CD4-positive, CD25-positive, alpha-beta regulatory T cell (primary cell): ENCODE measurements around the gene MTO1. TPM values are rescaled to one million over a fixed set of nuclear protein-coding genes. Genes with fewer than 3 reads are reported as not detected.
"Not testable (repeated sequence)": the region's sequence is repeated elsewhere in the genome, so short reads cannot be mapped to it uniquely, and the experiment has no call there.

ENCODE experiments used
- ATAC-seq, 2 donors: fragments of 150-1000 bp; cut with Tn5 transposase; one replicate each; pipeline ENCODE4 v1.10.0; 2021; ENCODE audit warnings: low read depth in 2 of 2, moderate number of reproducible peaks in 2 of 2, moderate library complexity in 1 of 2
- DNase-seq, 3 donors: peaks; one replicate each; pipeline versions ENCODE4 v3.0.0 to v3.0.0-alpha.2; 2012 to 2022; ENCODE audit warnings: mixed read lengths in 1 of 3
- H3K27ac ChIP-seq: one replicate; pipeline ENCODE4 v1.7.0; 2013; ENCODE audit warnings: mild to moderate bottlenecking, low read length; ENCODE audit not compliant: insufficient read depth, poor library complexity, severe bottlenecking
- H3K27me3 ChIP-seq: one replicate; pipeline ENCODE4 v1.7.0; 2013; ENCODE audit warnings: low read length; ENCODE audit not compliant: control insufficient read depth, insufficient read depth
- H3K36me3 ChIP-seq: one replicate; pipeline ENCODE4 v1.7.0; 2013; ENCODE audit warnings: mild to moderate bottlenecking, low read length, moderate library complexity; ENCODE audit not compliant: control insufficient read depth, insufficient read depth
- H3K4me1 ChIP-seq: 2 replicates; pipeline ENCODE4 v1.7.0; 2013; ENCODE audit warnings: mild to moderate bottlenecking, low read length; ENCODE audit not compliant: insufficient read depth, control insufficient read depth, poor library complexity, severe bottlenecking
- H3K4me3 ChIP-seq: one replicate; pipeline ENCODE4 v1.7.0; 2013; ENCODE audit warnings: low read depth, mild to moderate bottlenecking, low read length, moderate library complexity
- H3K9me3 ChIP-seq, 2 experiments: 1 replicate in 1 of 2; 2 replicates in 1 of 2; pipeline ENCODE4 v1.7.0; 2013; ENCODE audit warnings: low read length in 2 of 2, mild to moderate bottlenecking in 1 of 2, moderate library complexity in 1 of 2; ENCODE audit not compliant: control insufficient read depth in 2 of 2
- H3K27ac Mint-ChIP-seq, 3 donors: one replicate each; pipeline ENCODE4 v1.8.0; 2020 to 2022; ENCODE audit warnings: mild to moderate bottlenecking in 3 of 3, mixed read lengths in 3 of 3, moderate library complexity in 2 of 3
- H3K27me3 Mint-ChIP-seq: one replicate; pipeline ENCODE4 v1.8.0; 2022; ENCODE audit warnings: mild to moderate bottlenecking, mixed read lengths
- H3K36me3 Mint-ChIP-seq: one replicate; pipeline ENCODE4 v1.8.0; 2020; ENCODE audit warnings: mixed read lengths
- H3K4me1 Mint-ChIP-seq, 4 donors: one replicate each; pipeline ENCODE4 v1.8.0; 2020 to 2022; ENCODE audit warnings: mixed read lengths in 4 of 4, mild to moderate bottlenecking in 1 of 4
- H3K4me3 Mint-ChIP-seq, 4 donors: one replicate each; pipeline ENCODE4 v1.8.0; 2020 to 2022; ENCODE audit warnings: mild to moderate bottlenecking in 4 of 4, mixed read lengths in 4 of 4, moderate library complexity in 3 of 4
- H3K9me3 Mint-ChIP-seq, 7 donors: one replicate each; pipeline ENCODE4 v1.8.0; 2020 to 2022; ENCODE audit warnings: mixed read lengths in 7 of 7, mild to moderate bottlenecking in 3 of 7, moderate library complexity in 2 of 7
- polyA plus RNA-seq, 4 donors: library from polyadenylated mRNA; unstranded; fragments of 300-500 nt; fragmentation: Illumina TruSeq; gene quantifications; one replicate each; pipeline ENCODE4 v1.2.3, GENCODE V29; 2021
- total RNA-seq: library from RNA; stranded (reverse); gene quantifications from one replicate; pipeline ENCODE4 v1.2.3, GENCODE V29; 2022

MTO1 gene
- total and polyA plus RNA-seq, 5 donors from 2014 or later, result 34.9 to 69.9 (median 42.8) TPM

DNA sequence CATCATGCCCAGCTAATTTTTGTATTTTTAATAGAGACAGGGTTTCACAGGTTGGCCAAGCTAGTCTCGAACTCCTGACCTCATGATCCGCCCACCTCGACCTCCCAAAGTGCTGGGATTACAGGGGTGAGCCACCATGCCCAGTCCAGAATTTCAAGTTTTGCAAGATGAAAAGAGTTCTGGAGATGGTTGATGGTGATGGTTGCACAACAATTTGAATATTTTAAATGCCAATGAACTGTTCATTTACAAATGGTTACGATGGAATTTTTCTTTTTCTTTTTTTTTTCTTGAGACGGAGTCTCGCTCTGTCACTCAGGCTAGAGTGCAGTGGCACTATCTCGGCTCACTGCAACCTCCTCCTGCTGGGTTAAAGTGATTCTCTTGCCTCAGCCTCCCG, 44.2 kb downstream of the MTO1 start:
- H3K27me3 ChIP-seq, H3K4me3 Mint-ChIP-seq, H3K27ac ChIP-seq, H3K9me3 ChIP-seq, H3K9me3 Mint-ChIP-seq, H3K27me3 Mint-ChIP-seq, H3K4me1 ChIP-seq, ATAC-seq, H3K4me3 ChIP-seq, H3K27ac Mint-ChIP-seq, DNase-seq: not testable (repeated sequence)
- H3K4me1 Mint-ChIP-seq, result peaks cover 0 to 15% (median 6%) of the 10 kb centered on the region in 4 donors
- H3K36me3 ChIP-seq, result peaks cover 32% of the 10 kb centered on the region
- peaks cover 19% of the 10 kb centered on the region for H3K36me3 Mint-ChIP-seq

GRCh38 chr6:73506246-73506645, 44.7 kb downstream of the MTO1 start:
- Mint-ChIP-seq H3K36me3 (peaks cover 14% of the 10 kb centered on the region), H3K4me3 (no peak overlapping the region), H3K27ac (no peak overlapping the region), H3K27me3 (no peaks in the 10 kb centered on the region), H3K9me3 (no peaks in the 10 kb centered on the region), H3K4me1 (peaks cover 0 to 15% (median 6%) of the 10 kb centered on the region in 4 donors)
- Histone ChIP-seq H3K27me3 (no peaks in the 10 kb centered on the region), H3K4me1 (no peaks in the 10 kb centered on the region), H3K36me3 (peaks cover 27% of the 10 kb centered on the region), H3K9me3 (no peaks in the 10 kb centered on the region), H3K4me3 (no peak overlapping the region), H3K27ac (no peak overlapping the region)
- ATAC-seq, result no peak
- DNase-seq, result no peak

- Mint-ChIP-seq H3K9me3 (no peaks in the 10 kb centered on the region), H3K36me3 (peaks cover 13% of the 10 kb centered on the region), H3K4me3 (no peak overlapping the region), H3K27me3 (no peaks in the 10 kb centered on the region), H3K27ac (no peak overlapping the region), H3K4me1 (peaks cover 6 to 14% (median 11%) of the 10 kb centered on the region in 4 donors)
- DNase-seq (no peak), ATAC-seq (no peak)
- no peak overlapping the region for H3K27ac ChIP-seq
- no peaks in the 10 kb centered on the region for H3K27me3 ChIP-seq
- no peak overlapping the region for H3K4me3 ChIP-seq
- no peaks in the 10 kb centered on the region for H3K9me3 ChIP-seq
- no peaks in the 10 kb centered on the region for H3K4me1 ChIP-seq
- H3K36me3 ChIP-seq, result peaks cover 6% of the 10 kb centered on the region
Observed at GRCh38 chr6:73508776-73509175, 47.2 kb downstream of the MTO1 start.

- peaks cover 8 to 20% (median 11%) of the 10 kb centered on the region in 4 donors for H3K4me1 Mint-ChIP-seq
- peak overlapping the region in 1 of 3 donors; percentile 74 for H3K27ac Mint-ChIP-seq
- peaks cover 6% of the 10 kb centered on the region for H3K36me3 ChIP-seq
- no peaks in the 10 kb centered on the region for H3K9me3 ChIP-seq
- DNase-seq (no peak), ATAC-seq (no peak)
- H3K36me3 Mint-ChIP-seq, result peaks cover 7% of the 10 kb centered on the region
- no peaks in the 10 kb centered on the region for H3K27me3 ChIP-seq
- H3K4me3 ChIP-seq, result no peak overlapping the region
- H3K27ac ChIP-seq, result no peak overlapping the region
- H3K4me1 ChIP-seq, result no peaks in the 10 kb centered on the region
- H3K4me3 Mint-ChIP-seq, result no peak overlapping the region
- H3K27me3 Mint-ChIP-seq, result no peaks in the 10 kb centered on the region
- no peaks in the 10 kb centered on the region for H3K9me3 Mint-ChIP-seq
Observed at GRCh38 chr6:73509851-73510250, 48.3 kb downstream of the MTO1 start.

DNA sequence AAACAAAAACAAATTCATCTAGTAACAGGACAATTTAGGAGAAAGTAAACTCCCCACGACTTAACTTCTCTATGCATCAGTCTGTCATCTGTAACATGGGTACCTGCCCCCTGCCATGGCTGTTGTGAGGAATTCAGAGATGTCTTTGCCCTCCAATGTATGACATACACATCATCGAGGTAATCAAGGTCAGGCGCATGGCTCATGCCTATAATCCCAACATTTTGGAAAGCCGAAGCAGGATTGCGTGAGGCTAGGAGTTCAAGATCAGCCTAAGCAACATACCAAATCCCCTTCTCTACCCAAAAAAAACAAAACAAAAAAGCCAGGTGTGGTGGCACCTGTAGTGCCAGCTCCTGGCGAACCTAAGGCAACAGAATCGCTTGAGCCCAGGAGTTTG, 50.3 kb downstream of the MTO1 start:
- no peaks in the 10 kb centered on the region for H3K27me3 ChIP-seq
- H3K9me3 ChIP-seq, result no peaks in the 10 kb centered on the region
- Mint-ChIP-seq H3K4me3 (no peak overlapping the region), H3K4me1 (peaks cover 12 to 39% (median 29%) of the 10 kb centered on the region in 4 donors), H3K36me3 (peaks cover 21% of the 10 kb centered on the region), H3K27me3 (no peaks in the 10 kb centered on the region), H3K27ac (peak overlapping the region in 1 of 3 donors; percentile 36), H3K9me3 (no peaks in the 10 kb centered on the region)
- no peak for ATAC-seq
- DNase-seq, result no peak
- H3K4me3 ChIP-seq, result no peak overlapping the region
- peaks cover 19% of the 10 kb centered on the region for H3K4me1 ChIP-seq
- peaks cover 21% of the 10 kb centered on the region for H3K36me3 ChIP-seq
- H3K27ac ChIP-seq, result no peak overlapping the region

DNA sequence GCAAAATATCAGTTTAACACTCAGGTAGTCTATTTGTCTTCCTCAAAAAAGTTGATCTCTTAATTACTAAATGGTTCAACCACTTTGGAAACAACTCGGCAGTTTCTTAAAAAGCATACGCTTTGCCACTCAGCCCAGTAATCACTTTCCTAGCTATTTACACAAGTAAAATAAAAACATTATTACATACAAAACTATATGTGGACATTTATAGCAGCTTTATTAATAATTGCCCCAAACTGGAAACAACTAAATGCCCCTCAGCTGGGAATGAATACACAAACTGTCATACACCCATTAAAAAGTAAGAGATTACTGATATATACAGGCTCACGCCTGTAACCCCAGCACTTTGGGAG, 51.9 kb downstream of the MTO1 start:
- no peak overlapping the region for H3K27ac ChIP-seq
- H3K9me3 Mint-ChIP-seq, result no peaks in the 10 kb centered on the region
- DNase-seq, result no peak
- no peaks in the 10 kb centered on the region for H3K27me3 ChIP-seq
- H3K4me1 Mint-ChIP-seq, result peaks cover 12 to 54% (median 41%) of the 10 kb centered on the region in 4 donors
- no peak for ATAC-seq
- H3K9me3 ChIP-seq, result no peaks in the 10 kb centered on the region
- H3K4me1 ChIP-seq, result peaks cover 28% of the 10 kb centered on the region
- no peak overlapping the region for H3K4me3 ChIP-seq
- no peaks in the 10 kb centered on the region for H3K27me3 Mint-ChIP-seq
- H3K36me3 ChIP-seq, result peaks cover 33% of the 10 kb centered on the region
- H3K27ac Mint-ChIP-seq, result peak overlapping the region in 1 of 3 donors; percentile 46
- peak overlapping the region in 1 of 4 donors; percentile 16 for H3K4me3 Mint-ChIP-seq
- H3K36me3 Mint-ChIP-seq, result peaks cover 35% of the 10 kb centered on the region

GRCh38 chr6:73514746-73515110, 53.2 kb downstream of the MTO1 start:
- no peaks in the 10 kb centered on the region for H3K9me3 Mint-ChIP-seq
- H3K27ac ChIP-seq, result peak overlapping the region; percentile 66
- ATAC-seq (no peak), DNase-seq (no peak)
- H3K4me3 Mint-ChIP-seq, result peak overlapping the region in 3 of 4 donors; percentile 5 to 73 (median 72)
- H3K27me3 Mint-ChIP-seq, result peaks cover under 1% of the 10 kb centered on the region
- H3K36me3 Mint-ChIP-seq, result peaks cover 46% of the 10 kb centered on the region
- no peak overlapping the region for H3K4me3 ChIP-seq
- peaks cover 13 to 60% (median 49%) of the 10 kb centered on the region in 4 donors for H3K4me1 Mint-ChIP-seq
- H3K4me1 ChIP-seq, result peaks cover 41% of the 10 kb centered on the region
- H3K9me3 ChIP-seq, result no peaks in the 10 kb centered on the region
- H3K27me3 ChIP-seq, result no peaks in the 10 kb centered on the region
- H3K27ac Mint-ChIP-seq, result peak overlapping the region in 2 of 3 donors; percentile 97 to 100
- H3K36me3 ChIP-seq, result peaks cover 44% of the 10 kb centered on the region

DNA sequence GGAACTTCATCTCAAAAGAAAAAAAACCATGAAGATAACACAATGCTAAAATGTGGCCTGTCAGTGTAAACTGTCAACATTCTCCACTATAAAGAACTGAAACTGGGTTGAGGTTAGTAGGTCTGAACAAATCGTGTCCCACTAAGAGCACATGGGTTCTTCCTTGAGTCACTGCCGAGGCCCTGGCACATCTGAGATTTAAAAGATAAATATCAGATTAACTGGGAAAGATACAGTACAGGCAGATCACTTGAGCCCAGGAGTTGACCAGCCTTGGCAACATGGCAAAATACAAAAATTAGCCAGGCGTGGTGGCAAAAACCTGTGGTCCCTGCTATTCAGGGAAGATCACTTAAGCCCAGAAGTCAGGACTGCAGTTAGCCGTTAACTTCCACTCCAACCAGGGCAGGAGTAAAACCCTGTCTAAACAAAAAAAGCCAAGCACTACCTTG, 53.7 kb downstream of the MTO1 start:
- Histone ChIP-seq H3K4me3 (peak overlapping the region; percentile 40), H3K27me3 (no peaks in the 10 kb centered on the region), H3K36me3 (peaks cover 44% of the 10 kb centered on the region), H3K27ac (peak overlapping the region; percentile 66), H3K9me3 (no peaks in the 10 kb centered on the region), H3K4me1 (peaks cover 46% of the 10 kb centered on the region)
- H3K27ac Mint-ChIP-seq, result peak overlapping the region; percentile 49 to 100 (median 67)
- no peak for ATAC-seq
- H3K4me3 Mint-ChIP-seq, result peak overlapping the region; percentile 5 to 72 (median 69)
- H3K9me3 Mint-ChIP-seq, result no peaks in the 10 kb centered on the region
- peaks cover 14 to 63% (median 52%) of the 10 kb centered on the region in 4 donors for H3K4me1 Mint-ChIP-seq
- H3K27me3 Mint-ChIP-seq, result peaks cover 6% of the 10 kb centered on the region
- H3K36me3 Mint-ChIP-seq, result peaks cover 51% of the 10 kb centered on the region
- peak in 1 of 3 donors; percentile 29 for DNase-seq
